GM13977 (cell line): Measurements from ENCODE around the gene LDB3.

Experiments used
- DNase-seq: peaks from one replicate; pipeline ENCODE4 v3.0.0; 2012; ENCODE audit warnings: low spot score
- CTCF ChIP-seq: IDR thresholded peaks from 2 replicates; pipeline ENCODE4 v1.5.1; 2012; ENCODE audit warnings: mild to moderate bottlenecking, control low read depth; ENCODE audit not compliant: insufficient read depth; ENCODE audit errors: extremely low read depth, missing control alignments
- in situ Hi-C: fragments of 300-500 bp; cut with MboI; formaldehyde crosslinking; loops from one replicate; pipeline ENCODE4 v1.12.0; 2022; ENCODE audit warnings: low sequenced_read_pairs, low pct_unique_long_range_greater_than_20kb, mixed read lengths, inconsistent platforms; ENCODE audit not compliant: unreplicated experiment

LDB3 gene

GRCh38 chr10:86715156-86715795, 47.0 kb downstream of the LDB3 start:
- in situ Hi-C loops: loop anchor here (10.0 kb wide), 1 partner anchor 50 kb away; no protein-coding TSS in a partner anchor
- peak; percentile 4 for DNase-seq
- TF ChIP-seq CTCF: no peak

GRCh38 chr10:86715836-86716235, 47.5 kb downstream of the LDB3 start:
- in situ Hi-C loops: loop anchor here (10.0 kb wide), 1 partner anchor 49 kb away; no protein-coding TSS in a partner anchor
- no peak for TF ChIP-seq CTCF
- DNase-seq: no peak

GRCh38 chr10:86716466-86716865, 48.2 kb downstream of the LDB3 start:
- DNase-seq: no peak
- in situ Hi-C loops: loop anchor here (10.0 kb wide), 1 partner anchor 48 kb away; no protein-coding TSS in a partner anchor
- TF ChIP-seq CTCF: no peak

GRCh38 chr10:86718556-86718955, 50.2 kb downstream of the LDB3 start:
- in situ Hi-C loops: loop anchor here (10.0 kb wide), 1 partner anchor 46 kb away; no protein-coding TSS in a partner anchor
- TF ChIP-seq CTCF: no peak

GRCh38 chr10:86721232-86721631, 52.9 kb downstream of the LDB3 start:
- in situ Hi-C loops: no loop called here

More at GRCh38 chr10:86718556-86718955, 50.2 kb downstream of the LDB3 start:
- DNase-seq: no peak

GRCh38 chr10:86723009-86723408, 54.7 kb downstream of the LDB3 start:
- in situ Hi-C loops: no loop called here
- DNase-seq: no peak
- no peak for TF ChIP-seq CTCF

More at GRCh38 chr10:86721232-86721631, 52.9 kb downstream of the LDB3 start:
- no peak for DNase-seq
- TF ChIP-seq CTCF: no peak
